D721Med (cell line): ENCODE results near the gene RBM43.

Experiments used
- DNase-seq: peaks from one replicate; pipeline ENCODE4 v3.0.0; 2011; ENCODE audit warnings: low spot score; ENCODE audit not compliant: insufficient read length
- FAIRE-seq: peaks from 2 replicates; lab custom pipeline; 2011; peaks lifted over from hg19 to GRCh38; lab: Jason Lieb, UNC
- CTCF ChIP-seq: IDR thresholded peaks from 2 replicates; pipeline ENCODE4 v1.5.1; 2012; ENCODE audit warnings: mild to moderate bottlenecking, control low read depth; ENCODE audit not compliant: insufficient read depth; ENCODE audit errors: missing control alignments

The RBM43 gene

GRCh38 chr2:151268085-151268484 lies 6.4 kb upstream of the RBM43 start:
- no peak for TF ChIP-seq CTCF
- DNase-seq (no peak), FAIRE-seq (no peak)

GRCh38 chr2:151267537-151267936 lies 5.9 kb upstream of the RBM43 start:
- DNase-seq: no peak
- no peak for FAIRE-seq
- no peak for TF ChIP-seq CTCF

GRCh38 chr2:151265991-151266390 lies 4.3 kb upstream of the RBM43 start:
- FAIRE-seq: no peak
- no peak for DNase-seq
- no peak for TF ChIP-seq CTCF

GRCh38 chr2:151264157-151264825 lies 2.6 kb upstream of the RBM43 start:
- no peak for TF ChIP-seq CTCF
- DNase-seq: no peak
- no peak for FAIRE-seq

GRCh38 chr2:151262629-151263028 lies 966 bp upstream of the RBM43 start:
- no peak for DNase-seq
- FAIRE-seq: no peak
- TF ChIP-seq CTCF: no peak

GRCh38 chr2:151261977-151262291 lies 271 bp upstream of the RBM43 start:
- DNase-seq (no peak), FAIRE-seq (no peak)
- TF ChIP-seq CTCF: no peak

GRCh38 chr2:151260573-151261230 lies 961 bp downstream of the RBM43 start:
- no peak for FAIRE-seq
- TF ChIP-seq CTCF: no peak
- no peak for DNase-seq
